ENCODE data around the gene ALDH6A1. TPM values are rescaled to one million over a fixed set of nuclear protein-coding genes. Genes with fewer than 3 reads are reported as not detected.
"Not testable (repeated sequence)": the region's sequence is repeated elsewhere in the genome, so short reads cannot be mapped to it uniquely, and the experiment has no call there.

The ALDH6A1 gene
- total RNA-seq: 100 to 1,000 TPM in 1 of 9 donors, 10 to 100 TPM in 8; 39.0 to 103 (median 71.3) TPM
- 10 to 100 TPM; 16.5 to 30.8 TPM for polyA plus RNA-seq
- long read RNA-seq, donor 1, full-length matches to known transcripts: 130 of 155 reads
- long read RNA-seq, donor 1, partial matches to known transcripts: 4 of 155 reads
- long read RNA-seq, donor 1, other reads (novel, unspliced or antisense): 21 of 155 reads
- long read RNA-seq, donor 2, full-length matches to known transcripts: 230 of 270 reads
- long read RNA-seq, donor 2, partial matches to known transcripts: 8 of 270 reads
- long read RNA-seq, donor 2, other reads (novel, unspliced or antisense): 32 of 270 reads
- long read RNA-seq, donor 3, full-length matches to known transcripts: 43 of 52 reads
- long read RNA-seq, donor 3, partial matches to known transcripts: 1 of 52 reads
- long read RNA-seq, donor 3, other reads (novel, unspliced or antisense): 8 of 52 reads

DNA sequence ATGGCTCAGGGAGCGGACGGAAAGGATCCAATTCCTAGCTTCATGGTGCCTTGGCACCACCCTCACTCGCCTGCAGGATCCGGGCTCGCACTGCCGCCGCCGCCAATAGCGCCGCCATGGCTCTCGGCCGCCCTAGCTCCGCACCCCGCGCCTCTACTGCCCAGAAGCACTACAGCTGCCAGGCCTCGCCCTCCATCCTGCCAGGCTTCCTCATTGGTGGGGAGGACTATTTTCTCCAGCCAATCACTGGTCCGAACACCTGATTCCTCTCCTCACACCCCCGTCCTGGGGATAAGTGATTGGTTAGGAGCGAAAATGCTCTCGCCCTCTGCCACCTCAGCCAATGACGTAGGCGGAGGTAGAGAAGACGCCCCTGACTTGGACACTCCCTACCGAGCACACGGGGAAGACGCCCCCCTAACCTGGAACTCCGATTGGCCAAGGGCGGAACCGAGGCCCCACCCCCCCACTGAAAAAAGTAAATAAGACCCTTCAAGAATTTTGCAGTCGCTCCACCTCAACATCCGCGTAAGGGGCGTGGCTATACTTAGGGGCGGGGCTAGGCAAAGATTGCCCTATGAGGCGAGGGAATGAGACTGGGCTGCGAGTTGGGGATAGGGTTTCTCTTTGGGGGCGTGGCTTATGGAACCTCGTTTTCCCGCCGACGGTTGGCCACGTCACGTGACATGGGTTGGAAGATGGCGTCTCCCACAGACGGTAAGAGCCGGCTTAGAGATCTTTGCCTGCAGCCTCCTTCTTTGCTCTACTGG lies at the start of gene ALDH6A1, which contains the start of gene LIN52:
Gene ALDH6A1, minus strand, starts transcription at position 177 of the 770 bp plus-strand sequence. Its CDS starts 59 bp downstream, at position 118.
Gene LIN52, plus strand, starts transcription at position 680 of the 770 bp plus-strand sequence. Its CDS starts 19 bp downstream, at position 699.
- H3K27ac ChIP-seq: peak within 1 kb of the TSS; percentile 53 to 94 (median 81)
- H3K9me3 ChIP-seq: no peaks in the 10 kb centered on the region
- H3K27me3 ChIP-seq: no peaks in the 10 kb centered on the region
- H3K4me1 ChIP-seq: peaks cover 0 to 43% (median 20%) of the 10 kb centered on the region in 12 donors
- ATAC-seq (peak; percentile 97 to 98 (median 98)), DNase-seq (peak; percentile 96 to 99 (median 99))
- H3K4me3 ChIP-seq: peak within 1 kb of the TSS; percentile 59 to 90 (median 81)
- no peaks in the 10 kb centered on the region for H3K36me3 ChIP-seq
- peak; percentile 65 to 91 for TF ChIP-seq POLR2A (IDR thresholded peaks at IDR 0.05)
- TF ChIP-seq, protein P1, sequence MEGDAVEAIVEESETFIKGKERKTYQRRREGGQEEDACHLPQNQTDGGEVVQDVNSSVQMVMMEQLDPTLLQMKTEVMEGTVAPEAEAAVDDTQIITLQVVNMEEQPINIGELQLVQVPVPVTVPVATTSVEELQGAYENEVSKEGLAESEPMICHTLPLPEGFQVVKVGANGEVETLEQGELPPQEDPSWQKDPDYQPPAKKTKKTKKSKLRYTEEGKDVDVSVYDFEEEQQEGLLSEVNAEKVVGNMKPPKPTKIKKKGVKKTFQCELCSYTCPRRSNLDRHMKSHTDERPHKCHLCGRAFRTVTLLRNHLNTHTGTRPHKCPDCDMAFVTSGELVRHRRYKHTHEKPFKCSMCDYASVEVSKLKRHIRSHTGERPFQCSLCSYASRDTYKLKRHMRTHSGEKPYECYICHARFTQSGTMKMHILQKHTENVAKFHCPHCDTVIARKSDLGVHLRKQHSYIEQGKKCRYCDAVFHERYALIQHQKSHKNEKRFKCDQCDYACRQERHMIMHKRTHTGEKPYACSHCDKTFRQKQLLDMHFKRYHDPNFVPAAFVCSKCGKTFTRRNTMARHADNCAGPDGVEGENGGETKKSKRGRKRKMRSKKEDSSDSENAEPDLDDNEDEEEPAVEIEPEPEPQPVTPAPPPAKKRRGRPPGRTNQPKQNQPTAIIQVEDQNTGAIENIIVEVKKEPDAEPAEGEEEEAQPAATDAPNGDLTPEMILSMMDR (IDR thresholded peaks at IDR 0.05): peak in 2 of 12 donors; percentile 5 to 37
- intact Hi-C loops (cut with DNase I): loop anchor here in 2 of 10 donors (2.0 to 5.0 kb wide), 2 partner anchors 66 to 67 kb away; partner anchors contain the start of genes BBOF1 (in 2 of the 2) and ENTPD5 (in 2 of the 2)
- 0% methylated on average over 32 to 46 of the region's 46 CpGs for WGBS, 4 donors

DNA sequence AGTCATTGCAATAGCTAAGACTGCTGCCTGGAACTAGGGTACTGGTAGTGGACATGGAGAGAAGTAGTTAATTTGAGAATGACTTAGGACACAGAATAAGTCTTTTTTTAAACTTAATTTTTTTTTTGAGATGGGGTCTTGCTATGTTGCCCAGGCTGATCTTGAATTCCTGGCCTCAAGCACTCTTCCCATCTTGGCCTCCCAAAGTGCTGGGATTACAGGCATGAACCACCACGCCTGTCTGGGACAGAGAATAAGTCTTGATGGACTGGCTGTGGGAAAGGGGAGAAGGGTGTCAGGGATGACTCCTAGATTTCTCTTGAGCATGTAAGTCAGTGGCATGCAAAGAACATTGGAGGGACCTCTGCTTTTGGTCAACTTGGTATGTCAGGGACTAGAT lies 43.4 kb upstream of the ALDH6A1 start:
- TF ChIP-seq, protein P1 (IDR thresholded peaks at IDR 0.05): no peak
- DNase-seq (no peak), ATAC-seq (no peak)
- WGBS, 4 donors: 89 to 100% (median 96%) methylated on average over 1 of the region's 1 CpG
- Histone ChIP-seq H3K36me3 (no peaks in the 10 kb centered on the region), H3K27ac (no peak overlapping the region), H3K4me1 (no peaks in the 10 kb centered on the region), H3K9me3 (peaks cover 0 to 9% (median 0%) of the 10 kb centered on the region in 12 donors), H3K27me3 (no peaks in the 10 kb centered on the region), H3K4me3 (no peak overlapping the region)
- intact Hi-C loops (cut with DNase I): no loop called here

DNA sequence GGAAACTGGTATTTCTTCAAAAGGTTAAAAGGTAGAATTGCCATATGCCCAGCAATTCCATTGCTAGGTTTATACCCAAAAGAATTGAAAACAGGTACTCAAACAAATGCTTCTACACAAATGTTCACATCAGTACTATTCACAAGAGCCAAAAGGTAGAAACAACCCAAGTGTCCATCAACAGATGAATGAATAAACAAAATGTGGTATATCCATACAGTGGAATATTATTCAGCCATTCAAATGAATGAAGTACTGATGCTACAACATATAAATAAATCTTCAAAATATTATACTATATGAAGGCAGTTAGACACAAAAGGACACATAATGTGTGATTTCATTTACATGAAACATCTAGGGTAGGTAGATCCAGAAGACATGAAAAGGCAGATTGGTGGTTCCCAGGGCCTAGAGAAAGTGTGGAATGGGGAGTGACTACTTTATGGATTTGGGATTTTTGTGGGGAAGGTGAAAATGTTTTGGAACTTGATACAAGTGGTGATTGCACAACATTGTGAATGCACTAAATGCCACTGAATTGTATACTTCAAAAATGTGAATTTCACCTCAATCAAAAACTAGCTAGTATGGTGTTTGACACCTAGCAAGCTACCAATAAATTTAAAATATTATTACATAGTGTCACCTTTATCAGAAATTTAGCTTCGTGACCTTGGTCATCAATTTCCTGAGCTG lies 42.2 kb upstream of the ALDH6A1 start:
- ATAC-seq (no peak), DNase-seq (no peak)
- Histone ChIP-seq H3K9me3 (peaks cover 0 to 9% (median 0%) of the 10 kb centered on the region in 12 donors), H3K4me3 (no peak overlapping the region), H3K27ac (no peak overlapping the region), H3K4me1 (no peaks in the 10 kb centered on the region), H3K27me3 (no peaks in the 10 kb centered on the region), H3K36me3 (no peaks in the 10 kb centered on the region)
- TF ChIP-seq, protein P1 (IDR thresholded peaks at IDR 0.05): no peak
- TF ChIP-seq POLR2A (IDR thresholded peaks at IDR 0.05): no peak
- intact Hi-C loops (cut with DNase I): no loop called here
- WGBS, 4 donors: 95 to 100% (median 98%) methylated on average over 1 of the region's 1 CpG

DNA sequence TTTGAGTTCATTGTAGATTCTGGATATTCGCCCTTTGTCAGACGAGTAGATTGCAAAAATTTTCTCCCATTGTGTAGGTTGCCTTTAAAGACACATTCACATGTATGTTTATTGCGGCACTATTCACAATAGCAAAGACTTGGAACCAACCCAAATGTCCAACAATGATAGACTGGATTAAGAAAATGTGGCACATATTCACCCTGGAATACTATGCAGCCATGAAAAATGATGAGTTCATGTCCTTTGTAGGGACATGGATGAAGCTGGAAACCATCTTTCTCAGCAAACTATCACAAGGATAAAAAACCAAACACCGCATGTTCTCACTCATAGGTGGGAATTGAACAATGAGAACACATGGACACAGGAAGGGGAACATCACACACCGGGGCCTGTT lies 41.2 kb upstream of the ALDH6A1 start:
- H3K27me3 ChIP-seq; DNase-seq; H3K9me3 ChIP-seq; intact Hi-C loops (cut with DNase I); H3K4me3 ChIP-seq; H3K4me1 ChIP-seq; ATAC-seq; H3K36me3 ChIP-seq; H3K27ac ChIP-seq: not testable (repeated sequence)
- 68 to 91% (median 82%) methylated on average over 4 to 5 of the region's 5 CpGs for WGBS, 4 donors

Data from heart left ventricle (tissue), 16 donors.